22Rv1 (cell line): Measurements from ENCODE around the gene LRRC25.

Experiments used
- CTCF ChIP-seq: fragments of 450-650 bp; IDR thresholded peaks from 2 replicates; pipeline ENCODE4 v1.5.1; 2017; ENCODE audit warnings: mild to moderate bottlenecking
- ZFX ChIP-seq: fragments of 450-650 bp; IDR thresholded peaks from 2 replicates; pipeline ENCODE4 v1.6.1; 2017; ENCODE audit warnings: antibody characterized with exemption, borderline replicate concordance

- TF ChIP-seq CTCF (no peak), ZFX (no peak)
Measured at GRCh38 chr19:18431351-18432197, 34.2 kb upstream of the LRRC25 start.
